Motor neuron (in vitro differentiated cells): ENCODE results near the gene PFKFB4. TPM values are rescaled to one million over a fixed set of nuclear protein-coding genes. Genes with fewer than 3 reads are reported as not detected.
"Not testable (repeated sequence)": the region's sequence is repeated elsewhere in the genome, so short reads cannot be mapped to it uniquely, and the experiment has no call there.

Source experiments
- ATAC-seq, 8 experiments: fragments of 200-7000 bp; cut with Tn5 transposase; replicated peaks in 6 of 8; 2 replicates each; pipeline ENCODE4 v1.8.0; 2021; ENCODE audit warnings: mild to moderate bottlenecking in 8 of 8, moderate library complexity in 8 of 8
- H3K27ac ChIP-seq, 2 donors: fragments of 250-450 bp; sonication (Bioruptor Pico); 2 replicates each; pipeline ENCODE4 v1.9.0; 2021; ENCODE audit warnings: antibody characterized with exemption in 2 of 2, mild to moderate bottlenecking in 2 of 2, moderate library complexity in 1 of 2
- H3K4me1 ChIP-seq, 2 donors: fragments of 250-450 bp; sonication (Bioruptor Pico); replicated peaks in 1 of 2; 2 replicates each; pipeline ENCODE4 v1.6.1; 2021; ENCODE audit warnings: antibody characterized with exemption in 2 of 2, mild to moderate bottlenecking in 2 of 2, moderate library complexity in 1 of 2
- H3K4me3 ChIP-seq, 5 donors: fragments of 250-450 bp; sonication (Bioruptor Pico); 2 replicates each; pipeline ENCODE4 v1.9.0; 2021; ENCODE audit warnings: antibody characterized with exemption in 5 of 5, mild to moderate bottlenecking in 5 of 5, moderate library complexity in 4 of 5
- WGBS, 10 experiments: fragments of 450-650 bp; shearing (Covaris generic); methylation state at CpG; one replicate each; pipeline ENCODE4 v1.0.0; 2022; 5-methylcytosine and 5-hydroxymethylcytosine counted together
- in situ Hi-C, 9 experiments: fragments of 400-800 bp; cut with MboI; loops; one replicate each; pipeline ENCODE4 v1.15.0; 2021; ENCODE audit warnings: low sequenced_read_pairs in 9 of 9, low pct_unique_long_range_greater_than_20kb in 2 of 9; ENCODE audit not compliant: unreplicated experiment in 9 of 9
- total RNA-seq, 8 experiments: library from RNA; unstranded; fragments of 300-600 nt; gene quantifications; 2 replicates each; pipeline versions ENCODE4 v1.2.3 to v1.2.4, GENCODE V29; 2022

Gene PFKFB4
- total RNA-seq, 8 experiments from 2014 or later = 3.1 to 36.0 (median 10.4) TPM

GRCh38 chr3:48505968-48506504, 50.6 kb downstream of the PFKFB4 start:
- no peak overlapping the region for H3K27ac ChIP-seq
- H3K4me1 ChIP-seq = peaks cover 0 to 11% of the 10 kb centered on the region in 2 donors
- 78 to 100% (median 97%) methylated on average over 1 to 3 of the region's 6 CpGs; no CpG with 5 or more reads in 6 of the 10 experiments for WGBS, 10 experiments
- in situ Hi-C loops = no loop called here
- no peak overlapping the region for H3K4me3 ChIP-seq
- no peak for ATAC-seq

DNA sequence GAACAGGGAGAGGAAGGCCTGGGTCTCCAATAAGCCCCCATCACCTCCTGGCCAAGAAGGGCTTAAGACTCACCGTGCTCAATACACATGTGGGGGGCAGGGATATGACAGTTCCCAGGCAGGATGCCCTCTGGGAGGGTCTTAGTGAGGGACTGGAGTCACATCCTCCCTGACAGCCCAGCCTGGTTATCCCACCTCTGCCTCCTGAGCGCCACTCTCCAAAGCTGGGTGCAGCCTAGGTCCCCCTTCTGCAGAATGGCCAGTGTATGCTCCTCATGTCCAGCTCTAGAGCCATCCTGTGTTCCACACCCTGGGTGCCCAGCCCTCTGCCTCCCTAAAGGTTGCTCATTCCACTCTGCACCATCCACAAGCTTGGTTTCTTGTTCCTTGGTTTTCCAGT, 51.5 kb downstream of the PFKFB4 start:
- H3K4me1 ChIP-seq = peaks cover 0 to 11% of the 10 kb centered on the region in 2 donors
- in situ Hi-C loops = no loop called here
- no peak overlapping the region for H3K27ac ChIP-seq
- H3K4me3 ChIP-seq = no peak overlapping the region
- 20 to 100% (median 40%) methylated on average over 1 of the region's 2 CpGs; no CpG with 5 or more reads in 7 of the 10 experiments for WGBS, 10 experiments
- ATAC-seq = no peak

DNA sequence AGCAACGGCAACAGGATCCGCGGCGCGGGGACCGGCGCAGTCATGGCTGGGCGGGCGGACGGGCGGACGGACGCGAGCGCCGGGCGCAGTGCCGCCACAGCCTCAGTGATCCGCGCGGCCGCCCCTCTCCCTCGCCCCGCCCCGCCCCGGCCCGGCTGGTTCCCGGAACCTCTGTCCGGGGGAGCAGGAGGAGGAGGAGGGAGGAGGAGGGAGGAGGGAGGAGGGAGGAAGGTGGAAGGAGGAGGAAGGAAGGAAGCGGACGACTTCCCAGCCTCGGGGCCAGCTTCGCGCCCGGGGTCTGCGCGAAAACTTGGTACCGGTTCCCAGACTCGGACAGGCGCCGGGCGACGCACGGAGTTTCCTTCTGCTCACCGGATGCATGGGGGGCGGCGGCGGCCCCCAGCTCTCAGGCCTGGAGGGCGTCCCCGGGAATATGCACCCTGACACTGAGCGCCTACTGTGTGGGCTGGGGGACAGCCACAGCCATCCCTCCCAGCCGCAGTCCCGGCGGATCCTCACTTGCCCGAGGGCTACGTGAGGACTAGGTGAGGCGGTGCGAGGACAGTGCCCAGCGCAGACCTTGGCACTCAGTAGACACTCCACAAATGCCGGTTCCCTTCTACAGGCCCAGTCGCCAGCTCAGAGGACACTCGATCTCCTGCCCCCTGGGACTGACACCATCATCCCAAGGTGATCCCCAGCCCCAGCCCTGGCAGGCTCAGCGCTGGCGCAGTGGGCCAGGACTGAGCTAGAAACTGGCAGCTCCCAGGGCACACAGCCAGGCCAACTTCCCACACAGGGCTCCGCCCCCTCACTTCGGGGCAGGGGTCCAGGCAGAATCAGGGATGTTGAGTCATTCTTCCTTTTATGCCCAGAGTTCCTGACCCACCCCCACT, 52.3 kb downstream of the PFKFB4 start, which contains the start of gene SHISA5:
Gene SHISA5 (minus strand): TSS at position 124 of the 896 bp plus-strand sequence. CDS start 80 bp downstream, at position 44.
- WGBS, 10 experiments = 38% methylated on average over 3 of the region's 66 CpGs; no CpG with 5 or more reads in 9 of the 10 experiments
- in situ Hi-C loops = no loop called here
- H3K4me3 ChIP-seq = peak within 1 kb of the TSS; percentile 36 to 52 (median 47)
- peak within 1 kb of the TSS in 1 of 2 donors; percentile 13 for H3K27ac ChIP-seq
- H3K4me1 ChIP-seq = peaks cover 0 to 11% of the 10 kb centered on the region in 2 donors
- ATAC-seq = peak; percentile 60 to 76 (median 70)

DNA sequence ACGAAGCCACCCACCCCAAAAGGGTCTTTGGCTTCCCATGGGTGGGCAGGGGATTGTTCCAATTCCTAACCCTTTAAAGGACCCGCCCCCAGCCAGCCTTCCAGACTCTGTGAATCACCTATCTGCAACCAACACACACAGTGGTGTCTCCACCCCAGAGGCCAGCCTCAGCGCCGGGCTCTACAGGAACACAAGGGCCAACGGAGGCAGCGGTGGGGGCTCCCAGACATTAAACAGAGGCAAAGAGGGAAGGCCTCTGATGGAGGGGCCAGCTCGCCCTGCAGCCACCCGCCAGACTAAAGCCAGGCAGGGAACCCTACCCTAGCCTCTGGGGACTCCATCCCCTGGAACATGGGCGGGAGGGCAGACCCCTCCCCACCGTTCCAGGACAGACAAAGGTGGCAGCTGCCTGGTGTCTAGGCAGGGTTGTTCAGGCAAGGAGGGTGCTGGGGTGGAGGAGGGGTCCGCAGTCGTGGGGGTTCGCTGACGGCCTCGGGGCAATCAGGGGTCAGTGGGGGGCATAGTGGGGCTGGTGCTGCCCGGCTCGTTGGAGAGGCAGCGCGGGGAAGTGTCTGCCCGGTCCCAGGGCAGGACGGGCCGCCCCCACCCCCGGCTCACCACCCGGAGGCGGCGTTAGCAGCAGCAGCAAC, 53.1 kb downstream of the PFKFB4 start:
- peak overlapping the region in 1 of 2 donors; percentile 13 for H3K27ac ChIP-seq
- in situ Hi-C loops = no loop called here
- peak overlapping the region; percentile 36 to 52 (median 47) for H3K4me3 ChIP-seq
- 0 to 38% (median 17%) methylated on average over 1 to 6 of the region's 26 CpGs; no CpG with 5 or more reads in 7 of the 10 experiments for WGBS, 10 experiments
- H3K4me1 ChIP-seq = peaks cover 0 to 11% of the 10 kb centered on the region in 2 donors
- peak; percentile 8 to 52 (median 46) for ATAC-seq

DNA sequence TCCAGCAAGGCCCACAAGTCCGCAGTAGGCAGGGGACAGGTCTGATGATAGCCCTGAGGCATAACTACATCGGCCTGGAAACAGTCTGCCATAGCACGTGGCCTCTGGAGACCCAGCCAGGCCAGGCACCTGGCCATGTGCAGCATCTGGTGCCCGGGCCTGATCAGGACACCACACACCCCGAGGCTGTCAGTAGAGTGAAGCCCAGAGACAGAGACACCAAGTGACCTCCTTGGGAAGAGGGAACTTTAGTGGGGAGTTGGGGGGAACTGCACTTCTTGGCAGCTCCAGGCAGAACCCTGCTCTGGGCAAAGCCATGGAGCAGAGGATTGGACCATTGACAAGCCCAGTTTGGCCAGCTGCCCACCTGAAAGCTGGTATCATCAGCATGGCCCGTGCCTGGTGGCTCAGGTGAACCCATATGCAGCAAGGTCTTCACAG, 53.9 kb downstream of the PFKFB4 start:
- WGBS, 10 experiments = 20 to 100% (median 65%) methylated on average over 1 to 2 of the region's 6 CpGs; no CpG with 5 or more reads in 6 of the 10 experiments
- in situ Hi-C loops = no loop called here
- Histone ChIP-seq H3K4me1 (peaks cover 0 to 11% of the 10 kb centered on the region in 2 donors), H3K27ac (no peak overlapping the region), H3K4me3 (no peak overlapping the region)
- ATAC-seq = no peak

- no peak overlapping the region for H3K27ac ChIP-seq
- no peak overlapping the region for H3K4me3 ChIP-seq
- no peak for ATAC-seq
- 80 to 96% (median 83%) methylated on average over 2 to 5 of the region's 5 CpGs; no CpG with 5 or more reads in 5 of the 10 experiments for WGBS, 10 experiments
- H3K4me1 ChIP-seq = peaks cover 0 to 11% of the 10 kb centered on the region in 2 donors
- in situ Hi-C loops = no loop called here
Measured at GRCh38 chr3:48502121-48502520, 54.5 kb downstream of the PFKFB4 start.

GRCh38 chr3:48501196-48501595, 55.4 kb downstream of the PFKFB4 start:
- no peak overlapping the region for H3K27ac ChIP-seq
- no peak overlapping the region for H3K4me3 ChIP-seq
- in situ Hi-C loops = no loop called here
- WGBS, 10 experiments = 44 to 93% (median 75%) methylated on average over 2 to 4 of the region's 7 CpGs; no CpG with 5 or more reads in 7 of the 10 experiments
- peaks cover 0 to 11% of the 10 kb centered on the region in 2 donors for H3K4me1 ChIP-seq
- ATAC-seq = no peak

GRCh38 chr3:48500656-48501055, 55.9 kb downstream of the PFKFB4 start:
- Histone ChIP-seq H3K4me1 (peaks cover 0 to 11% of the 10 kb centered on the region in 2 donors), H3K4me3 (no peak overlapping the region), H3K27ac (no peak overlapping the region)
- in situ Hi-C loops = no loop called here
- WGBS, 10 experiments = 83 to 100% (median 93%) methylated on average over 1 to 4 of the region's 5 CpGs; no CpG with 5 or more reads in 5 of the 10 experiments
- ATAC-seq = peak in 2 of 8 experiments; percentile 3 to 11

DNA sequence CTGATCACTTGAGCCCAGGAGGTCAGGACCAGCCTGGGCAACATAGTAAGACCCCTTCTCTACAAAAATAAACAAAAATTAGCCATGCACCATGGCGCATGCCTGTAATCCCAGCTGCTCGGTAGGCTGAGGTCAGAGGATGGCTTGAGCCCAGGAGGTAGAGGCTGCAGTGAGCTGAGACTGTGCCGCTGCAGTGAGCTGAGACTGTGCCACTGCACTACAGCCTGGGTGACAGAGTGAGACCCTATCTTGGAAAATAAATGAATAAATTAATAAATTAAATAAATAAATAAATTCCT, 63.5 kb downstream of the PFKFB4 start:
- no peak for ATAC-seq
- WGBS, 10 experiments = 83 to 100% (median 90%) methylated on average over 1 to 2 of the region's 3 CpGs; no CpG with 5 or more reads in 6 of the 10 experiments
- in situ Hi-C loops = no loop called here
- Histone ChIP-seq H3K4me1 (no peaks in the 10 kb centered on the region), H3K4me3 (no peak overlapping the region), H3K27ac (no peak overlapping the region)

DNA sequence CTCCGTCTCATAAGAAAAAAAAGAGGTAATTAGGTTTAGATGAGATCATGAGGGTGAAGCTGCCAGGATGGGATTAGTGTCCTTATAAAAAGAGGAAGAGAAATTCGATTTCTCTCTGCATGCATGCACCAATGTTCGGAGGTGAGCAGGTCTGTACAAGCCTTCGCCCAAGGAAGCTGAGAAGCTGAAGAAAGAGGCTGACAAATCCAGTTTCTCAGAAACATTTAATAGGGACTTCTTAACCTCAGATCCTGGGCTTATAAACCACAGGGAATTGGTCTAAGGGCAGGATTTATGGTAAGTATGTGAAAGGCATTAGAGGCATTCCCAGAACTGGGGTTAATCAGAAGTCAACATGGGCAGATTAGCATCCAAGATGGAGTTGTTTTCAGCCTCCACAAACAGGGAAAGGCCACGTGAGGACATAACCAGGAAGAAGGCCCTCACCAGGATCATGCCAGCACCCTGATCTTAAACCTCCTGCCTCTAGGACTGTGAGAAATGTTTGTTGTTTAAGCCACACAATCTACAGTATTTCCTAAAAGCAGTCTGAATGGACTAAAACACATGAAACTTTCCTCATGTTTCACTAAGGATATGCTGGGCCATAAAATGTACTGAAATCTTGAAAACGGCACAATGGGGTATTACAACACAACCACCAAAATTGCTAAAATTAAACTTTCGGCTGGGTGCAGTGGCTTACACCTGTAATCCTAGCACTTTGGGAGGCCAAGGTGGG, 64.0 kb downstream of the PFKFB4 start:
- WGBS, 10 experiments = 40 to 96% (median 81%) methylated on average over 1 to 7 of the region's 7 CpGs; no CpG with 5 or more reads in 3 of the 10 experiments
- H3K27ac ChIP-seq = no peak overlapping the region

GRCh38 chr3:48486952-48487351, 69.7 kb downstream of the PFKFB4 start:
- WGBS, 10 experiments = 75 to 100% (median 91%) methylated on average over 1 to 5 of the region's 5 CpGs; no CpG with 5 or more reads in 2 of the 10 experiments
- Histone ChIP-seq H3K4me3 (no peak overlapping the region), H3K27ac (no peak overlapping the region), H3K4me1 (no peaks in the 10 kb centered on the region)
- ATAC-seq = no peak
- in situ Hi-C loops = no loop called here

More for the DNA sequence above, 64.0 kb downstream of the PFKFB4 start:
- in situ Hi-C loops = no loop called here
- no peak overlapping the region for H3K4me3 ChIP-seq
- peak in 3 of 8 experiments; percentile 50 to 87 (median 81) for ATAC-seq
- H3K4me1 ChIP-seq = no peaks in the 10 kb centered on the region

DNA sequence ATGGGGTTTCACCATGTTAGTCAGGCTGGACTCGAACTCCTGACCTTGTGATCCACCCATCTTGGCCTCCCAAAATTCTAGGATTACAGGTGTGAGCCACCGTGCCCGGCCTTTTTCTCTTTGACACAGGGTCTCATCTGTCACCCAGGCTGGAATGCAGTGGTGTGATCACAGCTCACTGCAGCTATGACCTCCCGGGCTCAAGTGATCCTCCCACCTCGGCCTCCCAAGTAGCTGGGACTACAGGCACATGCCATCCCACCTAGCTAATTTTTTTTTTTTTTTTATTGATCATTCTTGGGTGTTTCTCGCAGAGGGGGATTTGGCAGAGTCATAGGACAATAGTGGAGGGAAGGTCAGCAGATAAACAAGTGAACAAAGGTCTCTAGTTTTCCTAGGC, 73.8 kb downstream of the PFKFB4 start:
- ATAC-seq, in situ Hi-C loops, H3K4me1 ChIP-seq, H3K27ac ChIP-seq, H3K4me3 ChIP-seq: not testable (repeated sequence)
- 75 to 100% (median 87%) methylated on average over 1 to 5 of the region's 6 CpGs; no CpG with 5 or more reads in 5 of the 10 experiments for WGBS, 10 experiments
